ENCODE measurements around the gene TSHZ3.

Gene TSHZ3

GRCh38 chr19:31261603-31262212, 87.5 kb downstream of the TSHZ3 start:
- DNase-seq: no peak

GRCh38 chr19:31261019-31261602, 88.1 kb downstream of the TSHZ3 start:
- no peak for DNase-seq

DNA sequence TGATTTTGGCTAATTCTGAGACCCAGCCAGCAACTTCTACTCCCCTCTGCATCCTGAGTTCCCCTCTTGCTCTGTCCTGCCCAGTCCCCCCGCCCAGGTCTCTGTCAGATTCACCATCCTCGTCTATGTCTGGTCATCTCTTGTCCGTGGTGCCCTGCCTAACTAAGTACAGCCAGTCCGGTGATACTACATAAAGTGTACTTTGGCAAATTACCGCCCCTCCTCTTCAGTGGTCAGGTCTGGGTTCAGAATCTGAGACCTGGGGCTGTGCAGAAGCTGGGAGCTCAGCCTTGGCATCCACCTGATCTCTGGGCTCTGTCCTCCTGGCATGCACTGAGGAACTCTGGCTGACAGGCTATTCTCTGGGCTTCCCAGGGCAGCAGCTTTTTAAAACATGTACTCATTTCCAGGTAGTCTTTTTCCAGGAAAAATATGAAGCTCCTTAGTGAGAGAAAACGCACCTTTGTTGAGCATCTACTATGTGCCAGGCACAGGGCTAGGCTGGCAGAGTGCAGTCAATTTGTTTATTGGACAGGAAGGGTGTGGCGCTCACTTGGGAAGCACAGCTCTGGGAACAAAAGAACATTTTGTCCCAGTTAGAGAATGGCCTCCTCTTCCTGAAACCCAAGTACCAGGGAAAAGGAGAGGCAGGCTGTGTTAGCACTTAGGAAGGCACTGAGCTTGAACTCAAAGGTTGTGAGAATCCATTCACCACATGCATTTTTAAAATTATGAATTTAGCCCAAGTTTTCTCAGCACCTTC, 88.9 kb downstream of the TSHZ3 start:
- DNase-seq: no peak

DNA sequence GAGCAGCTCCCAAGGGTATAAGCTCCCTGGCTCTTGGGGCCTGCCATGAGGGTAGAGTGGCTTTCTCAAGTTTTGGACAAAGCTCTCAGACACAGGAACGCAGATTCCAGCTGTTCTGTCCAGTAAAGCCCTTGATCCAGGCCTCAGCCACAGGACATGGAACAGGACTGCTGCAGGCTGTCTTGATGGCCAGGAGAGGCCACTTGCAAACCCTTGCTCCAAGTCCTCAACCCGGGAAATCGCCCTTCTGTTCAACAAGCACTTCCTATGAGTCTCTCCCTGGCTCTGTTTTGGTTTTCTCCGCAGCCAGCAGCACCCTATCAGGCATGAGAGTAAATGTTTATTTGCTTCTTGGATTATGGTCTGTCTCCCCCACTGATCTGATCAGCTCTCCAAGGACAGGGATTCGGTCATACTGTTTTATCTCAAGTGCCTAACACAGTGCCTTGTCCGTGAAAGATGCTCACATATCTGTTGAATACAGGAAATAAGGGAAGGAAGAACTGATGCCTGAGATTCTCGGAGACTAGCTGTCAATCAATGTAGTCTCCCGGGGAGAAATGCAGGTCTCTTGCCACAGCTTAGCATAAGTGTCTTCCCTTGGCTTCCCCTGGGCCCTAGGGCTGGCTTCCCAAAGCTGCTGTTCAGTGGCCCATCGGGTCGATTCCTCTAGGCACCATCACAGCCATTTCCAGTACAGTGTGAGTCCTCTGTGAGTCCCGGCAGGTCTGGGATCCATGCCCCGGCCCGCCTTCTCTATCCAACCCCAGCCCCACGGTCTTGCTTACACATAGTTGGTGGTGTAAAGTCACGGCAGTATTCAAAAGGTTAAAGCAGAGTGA, 90.8 kb downstream of the TSHZ3 start:
- DNase-seq: no peak

- no peak for DNase-seq
Observed at GRCh38 chr19:31257426-31258130, 91.7 kb downstream of the TSHZ3 start.

- DNase-seq: no peak
Observed at GRCh38 chr19:31257025-31257424, 92.2 kb downstream of the TSHZ3 start.

DNA sequence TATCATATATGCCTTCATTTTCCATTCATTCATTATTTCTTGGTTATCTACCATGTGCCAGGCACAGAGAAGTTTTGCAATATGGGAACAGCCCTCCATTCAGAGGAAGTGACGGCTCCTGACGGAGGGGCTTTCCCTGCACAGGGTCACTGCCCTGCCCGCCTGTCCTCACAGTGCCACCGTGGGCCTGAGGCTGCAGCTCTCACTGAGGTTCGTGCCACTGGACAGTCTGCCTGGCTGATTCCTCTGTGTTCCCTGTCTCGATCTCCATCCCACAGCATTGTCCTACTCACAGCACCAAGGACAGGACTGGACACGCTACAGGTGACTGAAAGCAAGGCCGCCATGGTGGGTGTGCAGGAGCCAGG, 92.7 kb downstream of the TSHZ3 start:
- DNase-seq: no peak

- DNase-seq: no peak
Observed at GRCh38 chr19:31255831-31256592, 93.2 kb downstream of the TSHZ3 start.

- no peak for DNase-seq
Observed at GRCh38 chr19:31255174-31255799, 93.9 kb downstream of the TSHZ3 start.

- no peak for DNase-seq
Observed at GRCh38 chr19:31254611-31255010, 94.6 kb downstream of the TSHZ3 start.

DNA sequence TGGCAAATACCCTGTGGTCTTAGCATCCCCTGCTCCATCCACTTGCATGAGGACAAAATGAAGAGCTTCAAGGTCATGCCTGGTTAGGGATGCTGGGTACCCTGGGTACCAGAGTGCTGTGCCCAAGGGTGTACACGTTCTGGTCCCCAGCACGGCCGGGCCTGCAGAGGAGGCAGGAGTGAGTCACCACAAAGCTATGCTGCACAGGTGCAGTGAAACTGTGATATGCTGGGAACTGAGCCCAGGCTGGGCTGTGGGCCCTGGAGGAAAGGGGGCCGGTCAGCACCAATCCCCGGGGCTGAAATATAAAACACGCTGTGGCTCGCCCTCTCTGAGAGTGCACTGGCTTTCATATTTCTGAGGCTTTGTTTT, 95.1 kb downstream of the TSHZ3 start:
- DNase-seq: no peak

- no peak for DNase-seq
Observed at GRCh38 chr19:31253526-31254179, 95.6 kb downstream of the TSHZ3 start.

GRCh38 chr19:31252441-31252840, 96.8 kb downstream of the TSHZ3 start:
- DNase-seq: no peak

DNA sequence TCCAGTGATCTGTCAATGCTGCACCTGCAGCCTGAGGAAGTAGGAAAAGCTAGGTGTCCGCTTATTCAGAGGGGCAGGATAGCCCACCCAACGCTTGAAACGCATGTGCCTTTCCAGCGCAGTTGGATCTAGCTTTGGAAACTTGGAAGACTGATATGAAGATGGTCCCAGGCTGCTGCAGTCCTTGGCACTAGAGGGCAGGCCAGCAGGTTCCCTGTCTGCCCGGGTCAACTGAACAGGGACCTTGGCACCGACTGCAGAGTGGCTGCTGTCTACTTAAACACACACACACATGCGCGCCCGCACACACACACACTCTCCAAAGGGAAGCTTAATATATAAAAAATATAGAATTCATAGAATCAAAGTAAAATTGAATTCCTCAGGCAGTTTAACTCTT, 100.0 kb downstream of the TSHZ3 start:
- no peak for DNase-seq

- DNase-seq: no peak
Observed at GRCh38 chr19:31235806-31236205, 113.4 kb downstream of the TSHZ3 start.

DNA sequence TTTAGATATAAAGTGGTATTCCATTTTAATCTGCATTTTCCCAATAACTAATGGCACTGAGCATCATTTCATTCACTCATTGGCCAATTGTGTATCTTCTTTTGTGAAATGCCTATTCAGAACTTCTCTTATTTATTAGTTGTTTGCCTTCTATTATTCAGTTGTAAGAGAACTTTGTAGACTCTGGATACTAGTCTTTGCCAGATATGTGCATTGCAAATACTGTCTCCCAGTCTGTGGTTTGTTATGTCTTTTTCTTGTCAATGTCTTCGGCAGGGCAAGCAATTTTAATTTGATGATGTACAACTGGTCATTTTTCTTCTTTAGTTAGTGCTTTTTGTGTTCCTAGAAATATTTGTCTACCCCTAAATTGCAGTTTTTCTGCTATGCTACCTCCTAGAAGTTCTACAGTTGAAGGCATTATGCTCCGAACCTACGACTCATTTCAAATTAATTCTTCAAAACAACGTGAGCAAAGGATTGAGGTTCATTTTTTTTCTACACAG, 115.9 kb downstream of the TSHZ3 start:
- DNase-seq: no peak

GRCh38 chr19:31232871-31233270, 116.4 kb downstream of the TSHZ3 start:
- no peak for DNase-seq

GRCh38 chr19:31232180-31232579, 117.1 kb downstream of the TSHZ3 start:
- DNase-seq: no peak

- DNase-seq: no peak
Observed at GRCh38 chr19:31231237-31231636, 118.0 kb downstream of the TSHZ3 start.

DNA sequence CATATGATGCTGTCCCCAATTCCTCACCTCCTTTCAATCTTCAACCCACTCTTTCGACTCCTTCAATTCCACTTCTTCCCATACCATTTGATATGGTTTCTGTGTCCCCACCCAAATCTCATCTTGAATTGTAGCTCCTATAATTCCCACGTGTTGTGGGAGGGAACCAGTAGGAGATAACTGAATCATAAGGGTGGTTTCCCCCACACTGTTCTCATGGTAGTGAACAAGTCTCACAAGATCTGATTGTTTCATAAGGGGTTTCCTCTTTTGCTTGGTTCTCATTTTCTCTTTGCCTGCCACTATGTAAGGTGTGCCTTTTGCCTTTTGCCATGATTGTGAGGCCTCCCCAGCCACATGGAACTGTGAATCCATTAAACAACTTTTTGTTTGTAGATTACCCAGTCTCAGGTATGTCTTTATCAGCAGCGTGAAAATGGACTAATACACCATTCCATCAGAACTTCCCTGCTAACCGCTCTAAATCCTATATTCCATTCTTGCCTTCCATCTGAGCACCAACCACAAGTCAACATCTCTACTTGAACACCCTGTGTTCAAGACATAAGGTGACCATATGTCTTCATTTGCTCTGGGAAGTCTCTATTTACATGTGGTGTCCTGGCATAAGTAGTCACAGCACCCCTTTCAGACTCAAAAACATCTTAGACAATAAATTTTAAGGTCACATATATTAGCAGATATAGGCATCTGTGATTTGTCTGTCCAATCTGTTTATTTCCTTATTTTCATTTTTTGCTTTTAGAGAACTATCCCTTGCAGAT, 122.9 kb downstream of the TSHZ3 start:
- no peak for DNase-seq

All from NCI-H1436 (cell line).